KMS-11 (cell line): ENCODE results near the gene PPP1R9A.

Experiments
- H2AFZ ChIP-seq: fragments of 200-600 bp; sonication (generic); 2 replicates; pipeline ENCODE4 v1.6.1; 2016; ENCODE audit warnings: antibody characterized with exemption, mixed run types, low read depth
- H3K27ac ChIP-seq: fragments of 200-600 bp; sonication (generic); 2 replicates; pipeline ENCODE4 v1.6.1; 2016; ENCODE audit warnings: mild to moderate bottlenecking, mixed run types
- H3K27me3 ChIP-seq: fragments of 200-600 bp; sonication (generic); 2 replicates; pipeline ENCODE4 v1.6.1; 2017; ENCODE audit warnings: mild to moderate bottlenecking, low read depth, mixed run types, moderate library complexity; ENCODE audit not compliant: insufficient read depth
- H3K36me3 ChIP-seq: fragments of 200-600 bp; sonication (generic); 2 replicates; pipeline ENCODE4 v1.6.1; 2017; ENCODE audit warnings: mild to moderate bottlenecking, mixed run types; ENCODE audit not compliant: insufficient read depth
- H3K4me1 ChIP-seq: fragments of 200-600 bp; sonication (generic); 2 replicates; pipeline ENCODE4 v1.6.1; 2016; ENCODE audit warnings: mild to moderate bottlenecking, low read depth, mixed run types; ENCODE audit not compliant: poor library complexity, severe bottlenecking
- H3K4me2 ChIP-seq: fragments of 200-600 bp; sonication (generic); 2 replicates; pipeline ENCODE4 v1.7.0; 2016; ENCODE audit warnings: mild to moderate bottlenecking, mixed run types
- H3K4me3 ChIP-seq: fragments of 200-600 bp; sonication (generic); IDR thresholded peaks from 2 replicates; pipeline ENCODE4 v1.6.1; 2017; ENCODE audit warnings: low read depth, low read length, mixed read lengths; ENCODE audit not compliant: insufficient read depth
- H3K79me2 ChIP-seq: fragments of 200-600 bp; sonication (generic); 2 replicates; pipeline ENCODE4 v1.6.1; 2016; ENCODE audit warnings: low read depth, mixed run types; ENCODE audit not compliant: insufficient read depth
- H3K9ac ChIP-seq: fragments of 200-600 bp; sonication (generic); 2 replicates; pipeline ENCODE4 v1.6.1; 2016; ENCODE audit warnings: mild to moderate bottlenecking, mixed run types
- H4K20me1 ChIP-seq: fragments of 200-600 bp; sonication (generic); 2 replicates; pipeline ENCODE4 v1.6.1; 2016; ENCODE audit warnings: mild to moderate bottlenecking, mixed run types; ENCODE audit not compliant: insufficient read depth
- CTCF ChIP-seq: fragments of 200-600 bp; sonication (generic); conservative IDR thresholded peaks from 2 replicates; pipeline ENCODE4 v1.6.1; 2017; ENCODE audit warnings: low read depth, mild to moderate bottlenecking, antibody characterized with exemption, low read length, moderate library complexity, mixed read lengths

The PPP1R9A gene

DNA sequence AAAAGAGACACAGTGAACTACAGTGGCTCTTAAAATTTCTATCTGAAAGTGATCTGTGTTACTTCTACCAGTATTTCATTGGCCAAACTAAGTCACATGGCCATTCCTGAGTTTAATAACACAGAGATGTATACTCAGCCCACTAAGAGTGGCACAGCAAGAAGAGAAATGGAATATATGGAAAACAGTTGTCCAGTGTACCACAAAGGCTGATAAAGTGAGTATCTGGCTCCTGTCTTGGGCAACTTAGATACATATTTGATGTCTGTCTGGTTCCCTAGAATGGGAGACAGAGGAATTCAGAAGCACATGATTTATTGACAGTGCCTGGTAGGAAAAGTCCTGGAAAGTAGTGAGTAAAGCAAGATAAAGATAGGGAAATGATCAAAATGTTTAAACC is 427.1 kb downstream of the PPP1R9A start:
- peaks cover 15% of the 10 kb centered on the region for H3K4me1 ChIP-seq
- no peak overlapping the region for H2AFZ ChIP-seq
- no peak for TF ChIP-seq CTCF
- H3K27ac ChIP-seq: no peak overlapping the region
- H3K4me3 ChIP-seq: no peak overlapping the region
- H3K27me3 ChIP-seq: no peaks in the 10 kb centered on the region
- no peak overlapping the region for H3K9ac ChIP-seq
- H3K36me3 ChIP-seq: no peaks in the 10 kb centered on the region
- H4K20me1 ChIP-seq: no peaks in the 10 kb centered on the region
- H3K79me2 ChIP-seq: no peaks in the 10 kb centered on the region
- no peak overlapping the region for H3K4me2 ChIP-seq

- no peak overlapping the region for H3K27ac ChIP-seq
- no peak overlapping the region for H3K4me3 ChIP-seq
- H3K36me3 ChIP-seq: no peaks in the 10 kb centered on the region
- H4K20me1 ChIP-seq: no peaks in the 10 kb centered on the region
- H2AFZ ChIP-seq: no peak overlapping the region
- H3K27me3 ChIP-seq: no peaks in the 10 kb centered on the region
- peaks cover 12% of the 10 kb centered on the region for H3K4me1 ChIP-seq
- no peak overlapping the region for H3K4me2 ChIP-seq
- H3K9ac ChIP-seq: no peak overlapping the region
- TF ChIP-seq CTCF: no peak
- no peaks in the 10 kb centered on the region for H3K79me2 ChIP-seq
Measured at GRCh38 chr7:95335093-95335492, 427.7 kb downstream of the PPP1R9A start.

DNA sequence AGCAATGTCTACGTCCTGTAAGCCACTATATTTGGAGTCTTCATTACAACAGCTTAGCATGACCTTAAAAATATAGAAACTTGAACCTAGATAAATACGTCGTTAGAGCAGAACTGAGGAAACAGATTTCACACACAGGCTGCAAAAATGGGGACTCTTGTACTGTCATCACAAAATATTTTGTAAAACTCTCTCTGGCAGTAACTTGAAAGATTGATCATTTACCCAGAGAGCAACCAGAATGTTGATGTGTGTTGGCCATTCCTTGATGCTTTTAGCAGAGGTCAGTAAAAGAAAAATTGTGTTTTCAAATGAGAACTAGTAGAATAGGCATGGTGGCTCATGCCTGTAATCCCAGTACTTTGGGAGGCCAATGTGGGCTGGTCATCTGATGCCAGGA is 431.4 kb downstream of the PPP1R9A start:
- no peak for TF ChIP-seq CTCF
- Histone ChIP-seq H3K79me2 (no peaks in the 10 kb centered on the region), H3K4me2 (no peak overlapping the region), H3K36me3 (no peaks in the 10 kb centered on the region), H2AFZ (no peak overlapping the region), H3K4me3 (no peak overlapping the region), H3K4me1 (no peaks in the 10 kb centered on the region), H3K9ac (no peak overlapping the region), H3K27ac (no peak overlapping the region), H3K27me3 (no peaks in the 10 kb centered on the region), H4K20me1 (no peaks in the 10 kb centered on the region)

DNA sequence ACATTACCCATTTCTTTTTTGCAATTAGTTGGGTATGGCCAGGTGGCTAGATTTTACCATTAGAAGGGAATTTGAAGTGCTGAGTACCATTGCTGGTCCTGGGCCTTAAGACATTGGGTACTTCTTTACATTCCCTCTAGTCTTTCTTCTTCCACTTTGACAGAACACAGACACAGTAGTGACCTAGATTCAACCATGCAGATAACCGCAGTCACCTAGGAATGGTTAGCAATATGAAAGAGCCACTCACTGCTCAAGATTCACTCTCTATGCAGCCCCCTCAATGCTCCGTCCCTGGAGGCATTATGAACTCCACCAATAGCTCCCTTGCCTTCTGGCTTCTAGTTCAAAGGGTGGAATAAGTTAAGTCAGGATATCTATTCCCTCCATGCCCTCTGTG is 433.1 kb downstream of the PPP1R9A start:
- Histone ChIP-seq H3K27me3 (no peaks in the 10 kb centered on the region), H3K4me1 (no peaks in the 10 kb centered on the region), H3K4me2 (no peak overlapping the region), H3K36me3 (no peaks in the 10 kb centered on the region), H3K79me2 (no peaks in the 10 kb centered on the region), H2AFZ (no peak overlapping the region), H3K27ac (no peak overlapping the region), H3K4me3 (no peak overlapping the region), H4K20me1 (no peaks in the 10 kb centered on the region), H3K9ac (no peak overlapping the region)
- no peak for TF ChIP-seq CTCF

GRCh38 chr7:95342029-95342428 is 434.6 kb downstream of the PPP1R9A start:
- Histone ChIP-seq H3K4me2 (no peak overlapping the region), H3K27ac (no peak overlapping the region), H3K4me1 (no peaks in the 10 kb centered on the region), H3K4me3 (no peak overlapping the region), H3K9ac (no peak overlapping the region), H4K20me1 (no peaks in the 10 kb centered on the region), H3K27me3 (no peaks in the 10 kb centered on the region), H2AFZ (no peak overlapping the region), H3K79me2 (no peaks in the 10 kb centered on the region), H3K36me3 (no peaks in the 10 kb centered on the region)
- TF ChIP-seq CTCF: no peak
